ENCODE measurements around the gene PRR13.
"Not testable (repeated sequence)": the region's sequence is repeated elsewhere in the genome, so short reads cannot be mapped to it uniquely, and the experiment has no call there.

PRR13 gene

GRCh38 chr12:53417291-53417816 is 24.2 kb upstream of the PRR13 start:
- not testable (repeated sequence) for H2AFZ ChIP-seq (ENCODE audit: insufficient read depth, low read length, poor library complexity)

GRCh38 chr12:53418221-53418620 is 23.3 kb upstream of the PRR13 start:
- H4K91ac ChIP-seq (ENCODE audit: low read depth, low read length), result no peak overlapping the region
- H2AFZ ChIP-seq (ENCODE audit: insufficient read depth, low read length, poor library complexity), result no peak overlapping the region
- H3K4me3 ChIP-seq (ENCODE audit: low read depth, low read length), result no peak overlapping the region
- H2BK120ac ChIP-seq (ENCODE audit: insufficient read depth, low read length, poor library complexity), result no peak overlapping the region
- no peak overlapping the region for H3K4ac ChIP-seq (ENCODE audit: low read depth, low read length)
- no peak overlapping the region for H2AK5ac ChIP-seq (ENCODE audit: low read length)
- no peak overlapping the region for H3K4me2 ChIP-seq (ENCODE audit: low read length)
- H3K9ac ChIP-seq (ENCODE audit: low read length), result no peak overlapping the region
- H3K79me2 ChIP-seq (ENCODE audit: control insufficient read depth, insufficient read depth, low read length, poor library complexity), result no peaks in the 10 kb centered on the region
- H3K18ac ChIP-seq (ENCODE audit: low read length), result no peak overlapping the region
- H3K23ac ChIP-seq (ENCODE audit: low read length), result no peak overlapping the region
- H2BK5ac ChIP-seq (ENCODE audit: low read depth, low read length, poor library complexity), result no peak overlapping the region
- H4K12ac ChIP-seq (ENCODE audit: low read depth, low read length), result no peak overlapping the region
- no peaks in the 10 kb centered on the region for H3K27me3 ChIP-seq (ENCODE audit: insufficient read depth, low read length)
- no peak overlapping the region for H3K27ac ChIP-seq (ENCODE audit: low read depth, low read length)
- no peaks in the 10 kb centered on the region for H3K9me3 ChIP-seq (ENCODE audit: insufficient read depth, low read depth, low read length)
- WGBS (ENCODE audit: extremely low coverage, insufficient coverage, insufficient read length), result no CpG with 5 or more reads among the region's 3 CpGs
- no peak overlapping the region for H4K8ac ChIP-seq (ENCODE audit: low read depth, low read length)
- H3K79me1 ChIP-seq (ENCODE audit: low read length), result peaks cover 3% of the 10 kb centered on the region
- H3K36me3 ChIP-seq (ENCODE audit: control insufficient read depth in 1 of 2, insufficient read depth in 2 of 2, low read length in 2 of 2), result no peaks in the 10 kb centered on the region
- H3K4me1 ChIP-seq (ENCODE audit: control insufficient read depth in 1 of 2, insufficient read depth in 2 of 2, low read length in 2 of 2), result peaks cover 6 to 21% of the 10 kb centered on the region in 2 experiments
- H3K14ac ChIP-seq (ENCODE audit: low read length), result no peak overlapping the region
- no peak overlapping the region for H2BK12ac ChIP-seq (ENCODE audit: low read length)
- DNase-seq, result no peak

More at GRCh38 chr12:53417291-53417816, 24.2 kb upstream of the PRR13 start:
- Histone ChIP-seq H3K4me1 (ENCODE audit: control insufficient read depth in 1 of 2, insufficient read depth in 2 of 2, low read length in 2 of 2) (peaks cover 6 to 21% of the 10 kb centered on the region in 2 experiments), H4K8ac (ENCODE audit: low read depth, low read length) (peak overlapping the region; percentile 47)
- H4K12ac ChIP-seq (ENCODE audit: low read depth, low read length); H3K9me3 ChIP-seq (ENCODE audit: insufficient read depth, low read depth, low read length); H4K91ac ChIP-seq (ENCODE audit: low read depth, low read length); H2AK5ac ChIP-seq (ENCODE audit: low read length); H3K36me3 ChIP-seq (ENCODE audit: control insufficient read depth in 1 of 2, insufficient read depth in 2 of 2, low read length in 2 of 2); H3K27ac ChIP-seq (ENCODE audit: low read depth, low read length); H2BK12ac ChIP-seq (ENCODE audit: low read length); H2BK5ac ChIP-seq (ENCODE audit: low read depth, low read length, poor library complexity); H3K79me2 ChIP-seq (ENCODE audit: control insufficient read depth, insufficient read depth, low read length, poor library complexity); H3K27me3 ChIP-seq (ENCODE audit: insufficient read depth, low read length); H3K79me1 ChIP-seq (ENCODE audit: low read length); H3K14ac ChIP-seq (ENCODE audit: low read length); H3K4me2 ChIP-seq (ENCODE audit: low read length); H3K23ac ChIP-seq (ENCODE audit: low read length); H3K4ac ChIP-seq (ENCODE audit: low read depth, low read length); H2BK120ac ChIP-seq (ENCODE audit: insufficient read depth, low read length, poor library complexity); H3K9ac ChIP-seq (ENCODE audit: low read length); H3K4me3 ChIP-seq (ENCODE audit: low read depth, low read length); H3K18ac ChIP-seq (ENCODE audit: low read length): not testable (repeated sequence)
- WGBS (ENCODE audit: extremely low coverage, insufficient coverage, insufficient read length), result no CpG with 5 or more reads among the region's 9 CpGs
- DNase-seq, result peak in 1 of 2 donors; percentile 18

GRCh38 chr12:53419756-53420155 is 21.8 kb upstream of the PRR13 start:
- no peak overlapping the region for H3K23ac ChIP-seq (ENCODE audit: low read length)
- no peaks in the 10 kb centered on the region for H3K79me2 ChIP-seq (ENCODE audit: control insufficient read depth, insufficient read depth, low read length, poor library complexity)
- H3K4me2 ChIP-seq (ENCODE audit: low read length), result no peak overlapping the region
- no peak overlapping the region for H2BK12ac ChIP-seq (ENCODE audit: low read length)
- DNase-seq, result no peak
- no CpG with 5 or more reads among the region's 2 CpGs for WGBS (ENCODE audit: extremely low coverage, insufficient coverage, insufficient read length)
- no peak overlapping the region for H3K14ac ChIP-seq (ENCODE audit: low read length)
- H3K27me3 ChIP-seq (ENCODE audit: insufficient read depth, low read length), result no peaks in the 10 kb centered on the region
- no peak overlapping the region for H4K12ac ChIP-seq (ENCODE audit: low read depth, low read length)
- no peak overlapping the region for H2BK120ac ChIP-seq (ENCODE audit: insufficient read depth, low read length, poor library complexity)
- no peak overlapping the region for H3K4me3 ChIP-seq (ENCODE audit: low read depth, low read length)
- H3K4me1 ChIP-seq (ENCODE audit: control insufficient read depth in 1 of 2, insufficient read depth in 2 of 2, low read length in 2 of 2), result peaks cover 5 to 20% of the 10 kb centered on the region in 2 experiments
- H3K9me3 ChIP-seq (ENCODE audit: insufficient read depth, low read depth, low read length), result no peaks in the 10 kb centered on the region
- no peak overlapping the region for H4K91ac ChIP-seq (ENCODE audit: low read depth, low read length)
- no peak overlapping the region for H3K9ac ChIP-seq (ENCODE audit: low read length)
- H4K8ac ChIP-seq (ENCODE audit: low read depth, low read length), result no peak overlapping the region
- no peak overlapping the region for H3K27ac ChIP-seq (ENCODE audit: low read depth, low read length)
- H2AFZ ChIP-seq (ENCODE audit: insufficient read depth, low read length, poor library complexity), result no peak overlapping the region
- H3K79me1 ChIP-seq (ENCODE audit: low read length), result peaks cover 3% of the 10 kb centered on the region
- H2AK5ac ChIP-seq (ENCODE audit: low read length), result no peak overlapping the region
- no peak overlapping the region for H3K4ac ChIP-seq (ENCODE audit: low read depth, low read length)
- H2BK5ac ChIP-seq (ENCODE audit: low read depth, low read length, poor library complexity), result no peak overlapping the region
- H3K36me3 ChIP-seq (ENCODE audit: control insufficient read depth in 1 of 2, insufficient read depth in 2 of 2, low read length in 2 of 2), result no peaks in the 10 kb centered on the region
- no peak overlapping the region for H3K18ac ChIP-seq (ENCODE audit: low read length)

- H3K79me2 ChIP-seq (ENCODE audit: control insufficient read depth, insufficient read depth, low read length, poor library complexity); H2BK5ac ChIP-seq (ENCODE audit: low read depth, low read length, poor library complexity); H3K4ac ChIP-seq (ENCODE audit: low read depth, low read length); H3K9me3 ChIP-seq (ENCODE audit: insufficient read depth, low read depth, low read length); H4K91ac ChIP-seq (ENCODE audit: low read depth, low read length); H2AK5ac ChIP-seq (ENCODE audit: low read length); H4K8ac ChIP-seq (ENCODE audit: low read depth, low read length); H2AFZ ChIP-seq (ENCODE audit: insufficient read depth, low read length, poor library complexity); DNase-seq; H3K14ac ChIP-seq (ENCODE audit: low read length); H2BK12ac ChIP-seq (ENCODE audit: low read length); H3K79me1 ChIP-seq (ENCODE audit: low read length); H3K27me3 ChIP-seq (ENCODE audit: insufficient read depth, low read length); H3K4me3 ChIP-seq (ENCODE audit: low read depth, low read length); H3K4me1 ChIP-seq (ENCODE audit: control insufficient read depth in 1 of 2, insufficient read depth in 2 of 2, low read length in 2 of 2); H3K4me2 ChIP-seq (ENCODE audit: low read length); H3K23ac ChIP-seq (ENCODE audit: low read length); H3K9ac ChIP-seq (ENCODE audit: low read length); H3K36me3 ChIP-seq (ENCODE audit: control insufficient read depth in 1 of 2, insufficient read depth in 2 of 2, low read length in 2 of 2); H3K18ac ChIP-seq (ENCODE audit: low read length); H4K12ac ChIP-seq (ENCODE audit: low read depth, low read length); H3K27ac ChIP-seq (ENCODE audit: low read depth, low read length); H2BK120ac ChIP-seq (ENCODE audit: insufficient read depth, low read length, poor library complexity): not testable (repeated sequence)
- WGBS (ENCODE audit: extremely low coverage, insufficient coverage, insufficient read length), result no CpG with 5 or more reads among the region's 12 CpGs
Measured at GRCh38 chr12:53422247-53422646, 19.3 kb upstream of the PRR13 start.
